HG02678 (cell line): ENCODE results near the gene PRDX5.

Experiments used
- ATAC-seq: cut with Tn5 transposase; IDR thresholded peaks from one replicate; pipeline ENCODE4 v1.9.1; 2021; ENCODE audit warnings: mild to moderate bottlenecking, moderate library complexity; ENCODE audit not compliant: unreplicated experiment

The PRDX5 gene

DNA sequence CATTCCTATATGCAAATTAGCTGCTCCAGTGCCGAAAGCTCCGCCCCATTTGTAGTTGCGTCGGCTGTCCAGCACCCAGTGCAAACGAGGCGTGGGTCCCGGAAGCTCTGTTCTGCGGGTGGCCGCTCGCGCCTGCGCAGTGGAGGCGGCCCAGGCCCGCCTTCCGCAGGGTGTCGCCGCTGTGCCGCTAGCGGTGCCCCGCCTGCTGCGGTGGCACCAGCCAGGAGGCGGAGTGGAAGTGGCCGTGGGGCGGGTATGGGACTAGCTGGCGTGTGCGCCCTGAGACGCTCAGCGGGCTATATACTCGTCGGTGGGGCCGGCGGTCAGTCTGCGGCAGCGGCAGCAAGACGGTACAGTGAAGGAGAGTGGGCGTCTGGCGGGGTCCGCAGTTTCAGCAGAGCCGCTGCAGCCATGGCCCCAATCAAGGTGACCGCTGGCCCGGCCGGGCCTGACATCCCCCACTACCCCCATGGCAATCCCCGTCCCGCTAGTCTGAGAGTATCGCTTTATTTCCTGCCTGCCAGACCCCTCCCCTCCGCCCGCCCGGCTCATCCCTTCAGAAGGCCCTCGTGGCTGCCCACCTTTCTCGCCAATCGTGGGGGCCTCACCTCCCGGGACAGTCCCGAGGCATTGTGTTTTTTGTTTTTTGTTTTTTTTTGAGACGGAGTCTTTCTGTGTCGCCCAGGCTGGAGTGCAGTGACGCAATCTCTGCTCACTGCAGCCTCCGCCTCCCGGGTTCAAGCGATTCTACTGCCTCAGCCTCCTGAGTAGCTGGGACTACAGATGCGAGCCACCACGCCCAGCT lies at the start of gene PRDX5:
PRDX5 (plus strand) TSS at position 161 of the 805 bp plus-strand sequence; CDS start at position 256, 95 bp downstream.
- peak; percentile 84 for ATAC-seq

DNA sequence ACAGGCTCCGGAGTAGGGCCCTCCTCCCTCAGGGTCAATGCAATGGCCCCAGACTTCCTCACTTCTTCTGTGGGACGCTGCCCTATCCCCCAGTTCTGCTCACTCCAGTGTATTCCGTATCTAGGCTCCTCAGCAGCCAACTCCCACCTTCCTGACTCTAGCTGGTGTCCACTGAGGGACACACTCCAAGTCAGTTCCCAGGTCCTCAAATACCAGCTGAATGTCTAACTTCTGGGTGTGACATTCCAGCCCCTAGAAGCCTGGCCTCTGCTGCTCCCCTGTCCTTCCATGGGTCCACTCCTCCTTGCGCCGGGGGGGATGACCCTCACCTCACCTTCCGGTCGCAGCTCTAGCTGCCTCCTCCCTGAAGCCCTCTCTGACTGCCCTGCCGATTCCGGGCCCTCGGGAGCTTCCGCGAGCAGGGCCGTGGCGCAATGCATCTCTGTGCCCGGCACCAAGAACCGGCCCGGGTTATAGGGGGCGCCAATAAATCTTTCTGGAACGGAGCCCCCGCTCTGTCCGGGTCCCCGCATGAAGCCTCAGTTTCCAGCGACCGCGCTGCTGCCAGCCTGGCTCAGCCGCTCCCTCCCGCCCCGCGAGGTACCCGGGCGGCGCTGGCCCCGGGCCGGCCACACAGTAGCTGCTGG lies 48.9 kb upstream of the PRDX5 start:
- ATAC-seq: peak; percentile 6

DNA sequence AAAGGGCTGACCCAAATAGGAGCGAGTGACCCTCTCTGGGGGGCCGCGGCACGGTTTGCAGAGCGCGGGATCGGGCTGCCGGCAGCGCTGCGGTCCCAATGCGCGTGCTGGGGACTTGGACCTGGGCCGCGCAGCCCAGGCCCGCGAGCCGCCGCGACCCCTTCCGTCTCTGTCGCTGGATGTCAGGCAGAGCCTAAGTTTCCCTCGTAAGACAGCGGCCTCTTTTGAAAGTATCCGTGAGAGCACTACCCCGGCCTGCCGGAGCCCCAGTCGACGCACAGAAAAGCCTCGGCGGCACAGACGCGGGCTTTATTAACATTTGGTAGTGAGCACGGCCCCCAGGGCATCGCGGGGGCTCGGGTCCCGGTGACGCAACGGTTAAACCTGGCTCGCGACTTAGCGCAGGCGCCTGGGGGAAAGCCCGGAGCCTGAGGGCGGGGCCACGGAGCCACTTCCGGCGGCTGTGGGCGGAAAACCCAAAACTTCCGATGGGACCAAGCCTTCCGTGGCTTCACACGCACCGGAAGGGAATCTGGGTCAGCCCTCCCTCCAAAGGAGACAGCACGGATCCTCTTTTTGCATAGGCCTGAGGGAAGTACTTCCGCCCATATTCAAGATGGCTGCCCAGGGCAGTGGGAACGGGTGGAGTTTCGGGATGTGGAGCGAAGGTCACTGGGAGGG lies 48.2 kb upstream of the PRDX5 start:
- ATAC-seq: peak; percentile 73

DNA sequence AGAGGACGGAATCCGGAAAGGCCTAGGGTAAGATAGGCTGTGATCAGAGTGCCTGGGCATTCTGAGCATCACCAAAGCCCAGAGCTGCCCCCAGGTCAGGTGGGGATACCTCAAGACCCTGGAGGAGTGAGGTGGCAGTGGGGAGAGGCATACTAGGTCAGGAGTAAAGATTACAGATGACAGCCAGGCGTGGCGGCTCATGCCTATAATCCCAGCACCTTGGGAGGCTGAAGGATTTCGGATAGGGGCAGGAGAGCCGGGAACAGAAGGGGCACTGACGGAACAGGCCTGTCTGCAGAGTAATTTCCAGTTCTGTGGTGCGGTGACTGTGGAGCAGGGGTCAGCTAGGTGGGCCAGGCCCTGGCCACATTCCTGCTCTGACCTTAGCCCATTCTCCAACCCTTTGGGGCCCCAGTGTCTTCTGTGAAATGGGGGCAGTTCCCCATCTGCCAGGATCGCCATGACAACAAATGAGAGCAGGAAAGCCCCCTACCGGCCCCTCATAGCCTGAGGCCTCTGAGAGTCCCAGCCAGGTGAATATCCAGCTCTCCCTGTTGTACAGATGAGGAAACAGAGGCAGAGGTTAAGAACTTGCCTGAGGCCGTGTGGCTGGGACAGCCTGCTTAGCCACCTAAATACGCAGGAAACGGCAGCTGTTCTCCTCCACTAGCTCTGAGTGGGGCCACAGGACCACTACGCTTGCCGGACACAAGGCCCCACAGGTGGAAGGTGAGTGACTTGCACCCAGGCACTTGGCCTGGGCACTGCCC lies 42.7 kb upstream of the PRDX5 start:
- no peak for ATAC-seq

DNA sequence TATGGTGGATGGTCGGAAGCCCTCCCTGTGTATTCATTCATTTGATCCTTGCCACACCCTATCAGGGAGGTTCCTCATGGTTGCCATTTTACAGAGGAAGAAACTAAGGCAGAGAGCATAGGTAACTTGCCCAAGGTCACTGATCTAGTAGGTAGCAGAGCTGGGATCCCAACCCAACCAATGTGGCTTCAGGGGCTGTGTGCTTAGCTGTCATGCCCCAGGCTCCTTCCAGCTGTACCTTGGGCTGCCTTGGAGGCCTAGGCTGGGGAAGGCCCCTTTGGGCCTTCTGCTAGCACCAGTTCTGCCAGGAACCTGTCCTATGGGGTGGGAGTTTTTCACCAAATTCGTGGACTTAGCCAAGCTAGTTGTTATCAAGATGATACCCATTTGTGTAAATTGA lies 42.1 kb upstream of the PRDX5 start:
- ATAC-seq: no peak

DNA sequence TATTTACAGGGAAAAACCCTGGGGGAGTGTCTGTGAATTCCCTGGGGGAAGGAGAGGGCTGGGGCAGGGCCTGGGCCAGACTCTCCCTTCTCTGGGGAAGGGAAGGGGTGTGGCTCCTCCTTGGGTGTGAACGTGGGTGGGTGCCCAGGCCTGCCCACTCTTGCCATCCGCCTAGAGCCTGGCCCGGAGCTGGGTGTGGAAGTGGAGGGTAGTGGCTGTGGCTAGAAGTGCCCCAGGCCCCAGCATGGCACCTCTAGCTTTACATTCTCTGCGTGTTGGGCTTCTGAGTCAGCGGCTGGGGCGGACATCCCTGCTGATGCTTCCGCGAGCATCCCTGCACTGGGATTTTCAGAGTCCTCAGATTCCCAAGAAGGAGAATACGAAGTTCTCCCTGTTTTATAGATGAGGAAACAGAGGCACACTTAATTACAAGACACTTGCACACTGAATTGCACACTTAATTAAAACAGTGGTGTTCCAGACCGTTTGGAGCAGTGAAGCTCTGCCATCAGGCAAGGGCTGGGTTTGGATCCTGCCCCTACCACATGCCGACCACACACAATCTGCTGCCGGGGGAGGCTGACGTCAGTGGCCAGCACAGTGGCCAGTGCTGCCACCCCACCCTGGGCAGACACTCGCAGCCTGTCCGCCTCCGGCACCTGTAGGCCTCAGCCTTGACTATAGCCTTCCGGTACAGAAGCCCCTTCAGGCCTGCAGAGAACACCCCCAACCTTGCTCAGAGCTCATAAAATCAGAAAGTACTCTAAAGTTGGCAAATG lies 41.1 kb upstream of the PRDX5 start:
- no peak for ATAC-seq

DNA sequence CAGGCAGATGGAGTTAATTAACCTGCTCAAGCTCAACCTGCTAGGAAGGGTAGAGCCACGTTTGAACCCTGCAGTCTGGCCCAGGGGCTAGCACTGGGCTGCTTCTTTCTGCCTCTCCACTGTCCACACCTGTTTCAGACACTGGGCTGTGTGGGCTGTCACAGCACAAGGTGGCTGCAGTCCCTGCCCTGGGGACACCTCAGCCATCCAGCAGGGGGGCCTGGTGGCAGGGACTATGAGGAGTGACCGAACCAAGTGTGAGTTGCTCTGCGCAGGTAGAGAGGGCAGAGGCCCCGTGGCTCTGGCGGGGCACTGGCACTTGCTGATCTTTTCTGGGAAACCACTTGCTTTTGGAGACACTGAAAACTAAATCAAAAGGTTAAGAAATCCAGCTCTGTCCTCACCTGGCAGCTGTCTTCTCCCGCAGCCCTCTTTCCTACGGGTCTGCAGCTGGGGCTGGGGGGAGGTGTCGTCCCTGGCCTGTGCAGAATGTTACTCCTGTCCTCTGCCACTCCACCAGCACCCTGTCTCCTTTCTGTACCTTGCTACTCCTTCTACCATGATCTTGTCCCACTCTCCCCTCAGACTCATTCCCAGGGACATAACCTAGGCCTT lies 39.2 kb upstream of the PRDX5 start:
- no peak for ATAC-seq

DNA sequence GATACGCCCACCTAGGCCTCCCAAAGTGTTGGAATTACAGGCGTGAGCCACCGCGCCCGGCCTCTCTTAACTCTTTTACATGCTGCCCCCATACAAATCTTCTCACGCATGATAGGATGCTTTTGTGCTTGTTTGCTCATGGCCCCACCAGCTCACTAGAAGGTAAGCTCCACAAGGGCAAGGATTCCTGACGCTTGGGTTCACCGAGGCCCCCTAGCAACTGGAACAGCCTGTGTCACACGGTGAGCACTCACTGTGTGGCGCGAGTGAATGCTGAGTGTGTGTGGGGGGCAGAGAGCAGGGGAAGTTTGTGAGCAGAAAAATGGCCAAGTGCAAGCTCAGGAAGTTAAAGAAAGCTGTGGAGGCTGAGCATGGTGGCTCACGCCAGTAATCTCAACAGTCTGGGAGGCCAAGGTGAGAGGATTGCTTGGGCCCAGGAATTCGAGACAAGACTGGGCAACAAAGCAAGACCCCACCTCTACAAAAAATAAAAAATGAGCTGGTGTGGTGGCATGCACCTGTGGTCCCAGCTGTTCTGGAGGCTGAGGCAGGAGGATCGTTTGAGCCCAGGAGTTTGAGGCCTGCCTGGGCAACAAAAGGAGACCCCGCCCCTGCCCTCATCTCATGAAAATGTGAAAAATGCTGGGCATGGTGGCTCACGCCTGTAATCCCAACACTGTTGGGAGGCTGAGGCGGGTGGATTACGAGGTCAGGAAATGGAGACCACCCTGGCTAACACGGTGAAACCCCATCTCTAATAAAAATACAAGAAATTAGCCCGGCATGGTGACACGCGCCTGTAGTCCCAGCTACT lies 35.8 kb upstream of the PRDX5 start:
- no peak for ATAC-seq

DNA sequence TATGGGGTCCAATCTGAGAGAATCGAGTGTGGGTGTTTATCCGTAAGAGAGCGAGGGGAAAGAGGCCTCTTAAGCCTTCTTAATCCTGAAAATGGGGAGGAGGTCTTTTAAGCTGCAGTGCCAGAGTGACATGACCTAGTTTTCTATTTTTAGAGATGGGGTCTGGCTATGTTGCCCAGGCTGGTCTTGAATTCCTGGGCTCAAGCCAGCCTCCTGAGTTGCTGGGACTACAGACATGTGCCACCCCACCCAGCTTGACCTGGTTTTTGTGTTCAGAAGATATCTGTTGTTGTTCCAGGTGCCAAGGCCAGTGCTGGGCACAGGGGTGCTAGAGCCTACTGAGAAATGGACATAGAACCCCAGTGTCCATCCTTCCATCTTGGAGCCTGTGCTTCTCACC lies 34.8 kb upstream of the PRDX5 start:
- ATAC-seq: no peak

DNA sequence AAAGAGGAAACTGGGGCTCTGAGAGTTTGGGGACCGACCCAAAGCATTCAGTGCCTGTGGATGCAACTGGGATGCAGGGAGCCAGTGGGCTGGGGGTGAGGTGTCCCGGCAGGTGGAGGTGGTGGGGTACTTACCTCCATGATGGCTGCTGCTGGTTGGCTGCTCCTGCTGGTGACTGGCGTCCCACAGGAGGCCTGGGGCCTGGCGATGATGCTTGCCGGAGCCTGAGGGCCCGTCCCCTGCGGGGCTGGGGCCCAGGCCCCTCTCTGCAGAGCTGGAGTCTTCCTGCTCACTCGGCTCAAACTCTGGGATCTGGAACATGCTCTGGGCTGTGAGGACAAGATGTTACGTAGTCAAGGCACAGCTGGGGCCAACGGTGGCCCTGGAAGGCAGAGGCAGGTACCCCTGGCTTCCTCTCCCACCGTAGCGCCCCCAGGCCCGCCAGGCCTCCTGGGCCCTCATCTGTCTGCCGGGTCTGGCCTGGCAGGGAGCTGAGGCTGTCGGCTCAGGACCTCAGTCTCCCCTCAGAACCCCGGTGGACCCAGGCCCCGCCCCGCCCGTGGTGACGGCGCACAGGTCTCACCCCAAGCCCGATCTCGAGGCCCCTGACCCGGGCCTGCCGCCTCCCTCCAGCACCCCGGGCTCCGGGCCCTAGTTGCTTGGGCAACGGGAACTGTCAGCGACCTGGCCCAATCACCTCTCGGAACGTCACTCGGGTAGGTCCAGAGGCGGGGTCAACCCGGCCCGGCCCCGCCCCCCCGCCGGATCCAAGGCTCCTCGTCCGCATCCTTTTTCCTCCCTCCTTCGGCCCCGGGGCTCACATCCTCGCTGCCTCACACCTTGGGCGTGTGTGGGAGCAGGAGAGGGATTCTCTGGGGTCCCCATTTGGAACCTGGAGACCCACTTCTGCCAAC lies 33.6 kb upstream of the PRDX5 start, which contains the start of gene BAD:
BAD (minus strand) TSS at position 618 of the 914 bp plus-strand sequence; CDS start at position 321, 297 bp downstream.
- peak; percentile 69 for ATAC-seq

DNA sequence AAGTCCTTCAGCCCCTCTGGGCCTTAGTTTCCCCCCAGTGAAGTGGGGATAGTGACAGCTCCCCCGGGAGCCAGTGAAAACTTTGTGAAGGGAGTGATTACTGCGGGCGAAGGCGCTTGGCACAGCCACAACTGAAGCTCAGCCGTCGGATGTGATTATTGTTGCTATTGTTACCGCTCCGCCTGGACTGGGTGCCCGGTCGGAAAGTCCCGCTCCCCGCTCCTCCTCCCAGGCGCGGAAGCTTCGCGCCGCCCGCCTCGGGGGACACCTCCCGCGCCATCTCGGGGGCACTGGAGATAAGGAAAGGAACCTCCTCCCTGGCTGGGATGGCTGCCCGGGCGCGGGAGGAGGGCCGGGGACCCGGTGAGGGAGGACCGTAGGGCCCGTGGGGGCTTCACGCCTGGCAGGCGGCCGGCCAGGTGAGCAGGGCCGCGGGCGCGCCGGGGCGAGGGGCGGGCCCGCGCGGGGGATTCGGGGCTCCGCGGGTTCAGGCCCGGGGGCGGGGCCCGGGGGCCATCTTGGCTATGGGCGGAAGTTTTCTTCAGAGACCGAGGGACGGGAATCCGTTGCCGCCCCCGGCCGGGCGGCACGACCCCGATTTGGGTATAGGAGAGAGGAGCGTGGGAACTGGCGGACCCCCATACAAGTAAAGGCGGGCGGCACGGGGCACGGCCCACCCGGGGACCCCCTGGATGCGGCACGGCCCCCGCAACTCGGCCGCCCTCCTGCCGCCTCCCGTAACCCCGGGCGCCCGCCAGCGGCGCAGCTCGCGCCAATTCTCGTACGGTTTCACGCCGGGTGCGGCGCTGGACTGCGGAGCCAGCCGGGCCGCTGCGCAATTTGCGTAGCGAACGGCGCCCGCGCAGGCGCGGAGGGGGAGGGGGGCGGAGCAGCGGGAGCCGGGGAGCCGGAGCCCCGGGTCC lies 32.7 kb upstream of the PRDX5 start, which contains the start of gene GPR137:
GPR137 (plus strand) TSS at position 887 of the 923 bp plus-strand sequence. CDS start 677 bp downstream, outside the sequence.
- peak; percentile 64 for ATAC-seq

DNA sequence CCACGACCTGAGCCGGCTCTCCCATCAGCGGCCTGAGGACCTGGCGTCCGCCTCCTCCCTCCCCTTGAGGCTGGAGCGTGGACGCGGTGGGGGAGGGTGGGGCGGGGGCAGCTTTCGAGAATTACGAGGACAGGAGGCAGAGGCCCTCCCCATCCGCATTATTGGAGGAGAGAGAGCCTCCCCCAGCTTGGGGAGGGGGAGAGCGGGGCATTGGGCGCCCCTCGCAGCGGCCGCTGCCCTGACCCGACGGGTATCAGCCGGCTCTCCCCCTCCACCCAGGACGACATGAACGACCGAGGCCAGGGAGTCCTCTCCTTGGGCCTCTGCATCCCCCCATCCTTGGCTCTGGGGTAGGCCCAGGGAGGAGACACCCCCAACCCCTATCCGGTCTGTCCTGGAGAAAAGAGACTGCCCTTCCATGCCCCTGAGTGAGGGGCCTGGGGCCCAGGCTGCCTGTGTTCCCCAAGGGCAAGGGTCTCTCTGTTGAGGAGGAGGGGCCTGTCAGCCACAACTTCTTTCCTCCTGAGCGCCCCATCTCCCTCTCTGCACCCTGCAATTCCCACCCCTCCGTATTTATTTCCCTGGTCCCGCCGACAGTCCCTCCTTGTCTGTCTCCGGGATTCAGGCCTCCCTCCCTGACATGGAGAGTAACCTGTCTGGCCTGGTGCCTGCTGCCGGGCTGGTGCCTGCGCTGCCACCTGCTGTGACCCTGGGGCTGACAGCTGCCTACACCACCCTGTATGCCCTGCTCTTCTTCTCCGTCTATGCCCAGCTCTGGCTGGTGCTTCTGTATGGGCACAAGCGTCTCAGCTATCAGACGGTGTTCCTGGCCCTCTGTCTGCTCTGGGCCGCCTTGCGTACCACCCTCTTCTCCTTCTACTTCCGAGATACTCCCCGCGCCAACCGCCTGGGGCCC lies 31.8 kb upstream of the PRDX5 start:
- ATAC-seq: no peak

DNA sequence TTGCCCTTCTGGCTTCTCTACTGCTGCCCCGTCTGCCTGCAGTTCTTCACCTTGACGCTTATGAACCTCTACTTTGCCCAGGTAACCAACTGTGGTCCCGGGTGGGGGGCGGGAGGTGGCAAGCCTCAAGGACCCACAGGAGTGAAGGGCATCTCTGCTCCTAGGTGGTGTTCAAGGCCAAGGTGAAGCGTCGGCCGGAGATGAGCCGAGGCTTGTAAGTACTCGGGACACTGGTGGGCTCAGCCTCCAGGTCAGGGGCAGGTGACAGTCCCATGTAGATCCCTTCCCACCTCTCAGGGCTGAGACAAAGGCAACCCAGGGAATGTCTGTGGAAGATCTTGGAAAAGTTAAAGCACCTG lies 31.1 kb upstream of the PRDX5 start:
- ATAC-seq: no peak

DNA sequence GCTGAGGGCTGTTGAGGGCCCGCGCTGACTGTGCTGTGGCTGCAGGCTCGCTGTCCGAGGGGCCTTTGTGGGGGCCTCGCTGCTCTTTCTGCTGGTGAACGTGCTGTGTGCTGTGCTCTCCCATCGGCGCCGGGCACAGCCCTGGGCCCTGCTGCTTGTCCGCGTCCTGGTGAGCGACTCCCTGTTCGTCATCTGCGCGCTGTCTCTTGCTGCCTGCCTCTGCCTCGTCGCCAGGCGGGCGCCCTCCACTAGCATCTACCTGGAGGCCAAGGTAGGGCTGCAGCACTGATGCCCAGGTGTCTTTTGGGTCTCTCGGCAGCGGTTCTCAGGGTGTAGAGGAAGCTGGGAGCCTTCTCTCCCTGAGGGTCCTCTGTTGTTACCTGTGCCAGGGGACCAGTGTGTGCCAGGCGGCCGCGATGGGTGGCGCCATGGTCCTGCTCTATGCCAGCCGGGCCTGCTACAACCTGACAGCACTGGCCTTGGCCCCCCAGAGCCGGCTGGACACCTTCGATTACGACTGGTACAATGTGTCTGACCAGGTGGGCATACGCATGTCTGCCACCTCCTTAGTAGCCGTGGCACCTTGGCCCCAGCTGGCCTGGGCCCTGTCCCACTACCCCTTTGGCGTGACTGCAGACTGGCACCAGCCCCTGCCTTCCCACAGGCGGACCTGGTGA lies 30.1 kb upstream of the PRDX5 start:
- no peak for ATAC-seq

DNA sequence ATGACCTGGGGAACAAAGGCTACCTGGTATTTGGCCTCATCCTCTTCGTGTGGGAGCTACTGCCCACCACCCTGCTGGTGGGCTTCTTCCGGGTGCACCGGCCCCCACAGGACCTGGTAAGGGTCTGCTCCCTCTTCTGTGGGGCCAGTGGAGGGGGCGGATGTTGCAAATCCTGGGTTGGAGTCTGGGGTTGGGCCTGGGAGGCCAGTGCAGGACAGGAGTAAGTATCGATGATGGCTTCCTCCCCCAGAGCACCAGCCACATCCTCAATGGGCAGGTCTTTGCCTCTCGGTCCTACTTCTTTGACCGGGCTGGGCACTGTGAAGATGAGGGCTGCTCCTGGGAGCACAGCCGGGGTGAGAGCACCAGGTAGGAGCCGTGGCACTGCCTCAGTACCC lies 29.6 kb upstream of the PRDX5 start:
- no peak for ATAC-seq
